ENCODE results near the gene SLC9A8. TPM values are rescaled to one million over a fixed set of nuclear protein-coding genes. Genes with fewer than 3 reads are reported as not detected.

The SLC9A8 gene
- total and polyA plus RNA-seq, 9 of the 15 experiments (the other 6 are each of a cell fraction or from before 2014, with no cell fraction given): 0.56 to 9.7 (median 5.0) TPM

DNA sequence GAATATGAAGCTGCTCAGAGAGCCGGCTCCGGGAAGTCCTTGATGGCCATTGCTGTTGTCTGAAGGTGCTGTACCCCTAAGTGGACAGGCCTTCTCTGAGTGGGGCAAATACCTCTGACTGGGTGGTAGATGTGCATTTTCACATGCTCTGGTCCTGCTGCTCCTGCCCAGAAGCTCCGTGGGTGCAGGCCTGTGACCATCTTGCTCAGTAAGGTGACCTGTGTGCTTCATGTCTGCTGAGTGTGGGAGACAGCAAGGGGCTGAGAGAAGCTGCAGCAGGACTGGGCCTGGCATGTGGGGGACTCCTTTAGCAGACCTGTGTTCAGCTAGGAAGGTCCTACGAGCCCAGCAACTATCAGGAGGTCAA lies 97.7 kb downstream of the SLC9A8 start:
- Histone ChIP-seq H3K9me1 (ENCODE audit: control insufficient read depth, insufficient read depth, low read length) (no peaks in the 10 kb centered on the region), H3K4me2 (ENCODE audit: insufficient read depth, low read length) (no peak overlapping the region), H3K27me3 (ENCODE audit: control insufficient read depth in 2 of 2, insufficient read depth in 2 of 2, low read length in 2 of 2) (no peaks in the 10 kb centered on the region), H3K36me3 (ENCODE audit: control insufficient read depth, insufficient read depth, low read length) (peaks cover 58% of the 10 kb centered on the region), H3K4me3 (no peak overlapping the region), H4K20me1 (replicated peaks; ENCODE audit: control insufficient read depth, insufficient read depth, low read length) (peaks cover 13% of the 10 kb centered on the region; the same call in 1 of the 2 replicates), H2AFZ (ENCODE audit: low read depth, low read length) (no peak overlapping the region), H3K27ac (ENCODE audit: extremely low read depth, low read depth, low read length) (no peak overlapping the region), H3K79me2 (ENCODE audit: control insufficient read depth, insufficient read depth, low read length) (peaks cover 60% of the 10 kb centered on the region), H3K9ac (ENCODE audit: insufficient read depth in 1 of 2, low read depth in 2 of 2, low read length in 2 of 2) (peak overlapping the region in 1 of 2 experiments; percentile 82; a peak in 1 of 4 replicates), H3K4me1 (replicated peaks in 1 of 2; ENCODE audit: control insufficient read depth in 2 of 2, insufficient read depth in 2 of 2, low read length in 2 of 2) (peaks cover 9 to 33% of the 10 kb centered on the region in 2 experiments; a peak in 3 of 5 replicates), H3K9me3 (replicated peaks; ENCODE audit: control insufficient read depth, insufficient read depth, low read depth, low read length) (no peaks in the 10 kb centered on the region)
- ChIA-PET CTCF (ENCODE audit: low intra/inter-chr PET ratio) (no interaction called here), POLR2A (interaction anchor here (1.1 kb wide), 1 partner anchor 18 kb away, joined by 5 read pairs; no protein-coding TSS in a partner anchor)
- WGBS (ENCODE audit: insufficient coverage, low coverage, missing lambda C conversion rate): 85% methylated on average over 4 of the region's 4 CpGs
- no peak for DNase-seq (ENCODE audit: extremely low read depth in 1 of 4, low spot score in 3 of 4)
- in situ Hi-C loops (cut with MboI): no loop called here
- FAIRE-seq: no peak
- BruUV-seq (replicated peaks): no TSS peak
- no peak for TF ChIP-seq HDGF (IDR thresholded peaks at IDR 0.05)
- no peak for TF ChIP-seq STAT5A (IDR thresholded peaks at IDR 0.05; ENCODE audit: borderline replicate concordance, low read length)
- TF ChIP-seq NEUROD1 (IDR thresholded peaks at IDR 0.05; ENCODE audit: borderline replicate concordance, low read depth, low read length, partially characterized antibody): no peak
- TF ChIP-seq, protein P1, sequence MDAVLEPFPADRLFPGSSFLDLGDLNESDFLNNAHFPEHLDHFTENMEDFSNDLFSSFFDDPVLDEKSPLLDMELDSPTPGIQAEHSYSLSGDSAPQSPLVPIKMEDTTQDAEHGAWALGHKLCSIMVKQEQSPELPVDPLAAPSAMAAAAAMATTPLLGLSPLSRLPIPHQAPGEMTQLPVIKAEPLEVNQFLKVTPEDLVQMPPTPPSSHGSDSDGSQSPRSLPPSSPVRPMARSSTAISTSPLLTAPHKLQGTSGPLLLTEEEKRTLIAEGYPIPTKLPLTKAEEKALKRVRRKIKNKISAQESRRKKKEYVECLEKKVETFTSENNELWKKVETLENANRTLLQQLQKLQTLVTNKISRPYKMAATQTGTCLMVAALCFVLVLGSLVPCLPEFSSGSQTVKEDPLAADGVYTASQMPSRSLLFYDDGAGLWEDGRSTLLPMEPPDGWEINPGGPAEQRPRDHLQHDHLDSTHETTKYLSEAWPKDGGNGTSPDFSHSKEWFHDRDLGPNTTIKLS (IDR thresholded peaks at IDR 0.05; ENCODE audit: borderline replicate concordance, low read depth): no peak
- TF ChIP-seq NR1H2 (CRISPR knock-in tag; IDR thresholded peaks at IDR 0.05): no peak
- TF ChIP-seq MAZ (CRISPR knock-in tag; conservative IDR thresholded peaks at IDR 0.05 in 1 of 2, IDR thresholded peaks at IDR 0.05 in 1 of 2): no peak
- TF ChIP-seq YY1 (IDR thresholded peaks at IDR 0.05; ENCODE audit: borderline replicate concordance in 1 of 3, control insufficient read depth in 1 of 3, extremely low read depth in 1 of 3, insufficient read depth in 3 of 3, insufficient read length in 1 of 3, insufficient replicate concordance in 2 of 3, low read depth in 1 of 3, low read length in 2 of 3): no peak
- TF ChIP-seq NCOA6 (IDR thresholded peaks at IDR 0.05): no peak
- TF ChIP-seq ZNF316 (IDR thresholded peaks at IDR 0.05): no peak
- no peak for TF ChIP-seq ZBTB8A (IDR thresholded peaks at IDR 0.05; ENCODE audit: partially characterized antibody)
- TF ChIP-seq NONO (IDR thresholded peaks at IDR 0.05; ENCODE audit: low read depth in 2 of 2, low read length in 1 of 2): no peak
- no peak for TF ChIP-seq ZNF644 (tag; IDR thresholded peaks at IDR 0.05; ENCODE audit: low read depth)
- TF ChIP-seq RCOR1 (IDR thresholded peaks at IDR 0.05; ENCODE audit: borderline replicate concordance in 1 of 2, low read depth in 2 of 2, low read length in 2 of 2): no peak
- no peak for TF ChIP-seq IRF2 (CRISPR knock-in tag; IDR thresholded peaks at IDR 0.05)
- no peak for TF ChIP-seq ZNF121 (CRISPR knock-in tag; conservative IDR thresholded peaks at IDR 0.05)
- TF ChIP-seq, protein P2, sequence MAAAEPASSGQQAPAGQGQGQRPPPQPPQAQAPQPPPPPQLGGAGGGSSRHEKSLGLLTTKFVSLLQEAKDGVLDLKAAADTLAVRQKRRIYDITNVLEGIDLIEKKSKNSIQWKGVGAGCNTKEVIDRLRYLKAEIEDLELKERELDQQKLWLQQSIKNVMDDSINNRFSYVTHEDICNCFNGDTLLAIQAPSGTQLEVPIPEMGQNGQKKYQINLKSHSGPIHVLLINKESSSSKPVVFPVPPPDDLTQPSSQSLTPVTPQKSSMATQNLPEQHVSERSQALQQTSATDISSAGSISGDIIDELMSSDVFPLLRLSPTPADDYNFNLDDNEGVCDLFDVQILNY (CRISPR knock-in tag; IDR thresholded peaks at IDR 0.05): no peak
- TF ChIP-seq FOXA3 (CRISPR knock-in tag; conservative IDR thresholded peaks at IDR 0.05 in 1 of 2, IDR thresholded peaks at IDR 0.05 in 1 of 2): no peak
- TF ChIP-seq, protein P3, sequence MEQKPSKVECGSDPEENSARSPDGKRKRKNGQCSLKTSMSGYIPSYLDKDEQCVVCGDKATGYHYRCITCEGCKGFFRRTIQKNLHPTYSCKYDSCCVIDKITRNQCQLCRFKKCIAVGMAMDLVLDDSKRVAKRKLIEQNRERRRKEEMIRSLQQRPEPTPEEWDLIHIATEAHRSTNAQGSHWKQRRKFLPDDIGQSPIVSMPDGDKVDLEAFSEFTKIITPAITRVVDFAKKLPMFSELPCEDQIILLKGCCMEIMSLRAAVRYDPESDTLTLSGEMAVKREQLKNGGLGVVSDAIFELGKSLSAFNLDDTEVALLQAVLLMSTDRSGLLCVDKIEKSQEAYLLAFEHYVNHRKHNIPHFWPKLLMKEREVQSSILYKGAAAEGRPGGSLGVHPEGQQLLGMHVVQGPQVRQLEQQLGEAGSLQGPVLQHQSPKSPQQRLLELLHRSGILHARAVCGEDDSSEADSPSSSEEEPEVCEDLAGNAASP (IDR thresholded peaks at IDR 0.05): no peak
- TF ChIP-seq ZKSCAN3 (CRISPR knock-in tag; IDR thresholded peaks at IDR 0.05): no peak
- intact Hi-C loops (cut with micrococcal nuclease): no loop called here
- no peak for ATAC-seq

Data from K562 (cell line).